ENCODE results near the gene USP10.

Gene USP10

GRCh38 chr16:84699712-84700445 is at the start of gene USP10:
TSS of gene USP10 (plus strand) at chr16:84700000. CDS start at chr16:84700091, 91 bp downstream.
- peak; percentile 63 for DNase-seq (ENCODE audit: low read depth)

GRCh38 chr16:84650062-84650991 is 49.5 kb upstream of the USP10 start:
- no peak for DNase-seq (ENCODE audit: low read depth)

- DNase-seq (ENCODE audit: low read depth), result no peak
These were observed 47.2 kb upstream of the USP10 start for GRCh38 chr16:84652566-84652965.

GRCh38 chr16:84654238-84654637 is 45.6 kb upstream of the USP10 start:
- DNase-seq (ENCODE audit: low read depth), result no peak

GRCh38 chr16:84654998-84655397 is 44.8 kb upstream of the USP10 start:
- DNase-seq (ENCODE audit: low read depth), result no peak

- DNase-seq (ENCODE audit: low read depth), result no peak
These were observed 43.2 kb upstream of the USP10 start for GRCh38 chr16:84656649-84657048.

GRCh38 chr16:84657229-84657837 is 42.5 kb upstream of the USP10 start:
- DNase-seq (ENCODE audit: low read depth), result no peak

- DNase-seq (ENCODE audit: low read depth), result no peak
These were observed 41.1 kb upstream of the USP10 start for GRCh38 chr16:84658690-84659089.

GRCh38 chr16:84659656-84660300 is 40.0 kb upstream of the USP10 start:
- no peak for DNase-seq (ENCODE audit: low read depth)

GRCh38 chr16:84660973-84661372 is 38.8 kb upstream of the USP10 start:
- no peak for DNase-seq (ENCODE audit: low read depth)

- no peak for DNase-seq (ENCODE audit: low read depth)
These were observed 38.3 kb upstream of the USP10 start for GRCh38 chr16:84661418-84662060.

GRCh38 chr16:84662471-84662870 is 37.3 kb upstream of the USP10 start:
- no peak for DNase-seq (ENCODE audit: low read depth)

- no peak for DNase-seq (ENCODE audit: low read depth)
These were observed 36.2 kb upstream of the USP10 start for GRCh38 chr16:84663433-84664101.

- DNase-seq (ENCODE audit: low read depth), result no peak
These were observed 34.4 kb upstream of the USP10 start for GRCh38 chr16:84665359-84665758.

- no peak for DNase-seq (ENCODE audit: low read depth)
These were observed 34.0 kb upstream of the USP10 start for GRCh38 chr16:84665843-84666242.

- no peak for DNase-seq (ENCODE audit: low read depth)
These were observed 32.0 kb upstream of the USP10 start for GRCh38 chr16:84667600-84668309.

GRCh38 chr16:84670063-84670462 is 29.7 kb upstream of the USP10 start:
- DNase-seq (ENCODE audit: low read depth), result no peak

- DNase-seq (ENCODE audit: low read depth), result peak; percentile 78
These were observed 27.3 kb upstream of the USP10 start for GRCh38 chr16:84672276-84673202.

GRCh38 chr16:84673203-84673535 is 26.6 kb upstream of the USP10 start:
- no peak for DNase-seq (ENCODE audit: low read depth)
